Naive thymus-derived CD8-positive, alpha-beta T cell (primary cell): ENCODE data around the gene MAP4K5. TPM values are rescaled to one million over a fixed set of nuclear protein-coding genes. Genes with fewer than 3 reads are reported as not detected.
"Not testable (repeated sequence)": the region's sequence is repeated elsewhere in the genome, so short reads cannot be mapped to it uniquely, and the experiment has no call there.

Source experiments
- ATAC-seq, 2 donors: fragments of 150-1000 bp; cut with Tn5 transposase in 1 of 2; sonication (Bioruptor Pico), chemical (Tn5 transposase) in 1 of 2; 1 replicate in 1 of 2; 2 replicates in 1 of 2; pipeline ENCODE4 v1.10.0; 2021; ENCODE audit warnings: mild to moderate bottlenecking in 2 of 2, moderate library complexity in 2 of 2
- POLR2A ChIA-PET: fragments of 350-600 bp; sonication (Branson Sonifier 250); formaldehyde crosslinking; loops from one replicate; lab custom pipeline; 2021; ENCODE audit warnings: antibody characterized with exemption; lab: Charles Lee
- DNase-seq, 10 donors: peaks; one replicate each; pipeline versions ENCODE4 v3.0.0 to v3.0.0-alpha.2; 2020 to 2022
- H3K27ac Mint-ChIP-seq, 10 donors: one replicate each; pipeline ENCODE4 v1.8.0; 2020 to 2022; ENCODE audit warnings: mild to moderate bottlenecking in 10 of 10, mixed read lengths in 10 of 10, moderate library complexity in 4 of 10, inconsistent platforms in 1 of 10
- H3K27me3 Mint-ChIP-seq, 5 donors: one replicate each; pipeline ENCODE4 v1.8.0; 2021 to 2022; ENCODE audit warnings: mixed read lengths in 5 of 5
- H3K36me3 Mint-ChIP-seq, 3 donors: one replicate each; pipeline ENCODE4 v1.8.0; 2020 to 2022; ENCODE audit warnings: mixed read lengths in 3 of 3, mild to moderate bottlenecking in 2 of 3, inconsistent platforms in 1 of 3
- H3K4me1 Mint-ChIP-seq, 4 donors: one replicate each; pipeline ENCODE4 v1.8.0; 2021 to 2022; ENCODE audit warnings: mixed read lengths in 4 of 4
- H3K4me3 Mint-ChIP-seq, 10 donors: one replicate each; pipeline ENCODE4 v1.8.0; 2020 to 2022; ENCODE audit warnings: mild to moderate bottlenecking in 10 of 10, mixed read lengths in 10 of 10, moderate library complexity in 6 of 10, inconsistent platforms in 1 of 10
- H3K9me3 Mint-ChIP-seq, 9 donors: one replicate each; pipeline ENCODE4 v1.8.0; 2020 to 2022; ENCODE audit warnings: mixed read lengths in 9 of 9, mild to moderate bottlenecking in 3 of 9, inconsistent platforms in 1 of 9, moderate library complexity in 1 of 9
- polyA plus RNA-seq, 3 donors: library from polyadenylated mRNA; unstranded; fragments of 300-500 nt; fragmentation: Illumina TruSeq; gene quantifications; one replicate each; pipeline ENCODE4 v1.2.3, GENCODE V29; 2021
- total RNA-seq, 8 experiments: library from RNA in 2 of 8; stranded (reverse) in 2 of 8; gene quantifications; one replicate each; pipeline ENCODE4 v1.2.3 and lab custom pipeline; 2021 to 2026

MAP4K5 gene
- total and polyA plus RNA-seq, 5 experiments from 2014 or later: 12.1 to 55.5 (median 20.4) TPM

- POLR2A ChIA-PET: no interaction called here
- no peak for ATAC-seq
- Mint-ChIP-seq H3K4me1 (peaks cover 15 to 27% (median 20%) of the 10 kb centered on the region in 4 donors), H3K4me3 (no peak overlapping the region), H3K36me3 (peaks cover 3 to 9% (median 8%) of the 10 kb centered on the region in 3 donors), H3K9me3 (peaks cover 0 to 3% (median 0%) of the 10 kb centered on the region in 9 donors), H3K27me3 (no peaks in the 10 kb centered on the region), H3K27ac (no peak overlapping the region)
- DNase-seq: no peak
Observed at GRCh38 chr14:50512463-50512862, 19.9 kb downstream of the MAP4K5 start.

DNA sequence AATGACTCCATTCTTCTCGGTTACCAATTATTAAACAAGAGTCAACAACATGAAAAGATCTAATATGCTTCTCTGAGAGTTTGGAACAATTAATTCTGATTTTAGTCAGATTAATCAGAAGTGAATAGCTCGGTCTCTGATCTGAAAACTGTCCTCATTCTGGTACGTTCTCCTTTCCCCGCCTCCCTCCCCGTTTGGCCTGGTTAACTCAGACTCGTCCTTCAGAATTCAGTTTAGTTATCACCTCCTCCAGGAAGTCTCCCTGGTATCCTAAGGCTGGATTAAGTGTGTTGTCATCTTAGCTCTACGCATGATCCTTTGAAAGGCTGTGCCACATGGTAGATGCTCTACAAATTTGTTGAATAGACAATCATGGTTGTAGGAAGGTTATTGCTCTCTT lies 22.2 kb downstream of the MAP4K5 start:
- H3K27ac Mint-ChIP-seq: no peak overlapping the region
- peaks cover 3 to 9% (median 8%) of the 10 kb centered on the region in 3 donors for H3K36me3 Mint-ChIP-seq
- no peak for DNase-seq
- H3K4me1 Mint-ChIP-seq: peaks cover 20 to 36% (median 24%) of the 10 kb centered on the region in 4 donors
- no peak for ATAC-seq
- peaks cover 0 to 3% (median 0%) of the 10 kb centered on the region in 9 donors for H3K9me3 Mint-ChIP-seq
- no peaks in the 10 kb centered on the region for H3K27me3 Mint-ChIP-seq
- no peak overlapping the region for H3K4me3 Mint-ChIP-seq
- POLR2A ChIA-PET: no interaction called here

DNA sequence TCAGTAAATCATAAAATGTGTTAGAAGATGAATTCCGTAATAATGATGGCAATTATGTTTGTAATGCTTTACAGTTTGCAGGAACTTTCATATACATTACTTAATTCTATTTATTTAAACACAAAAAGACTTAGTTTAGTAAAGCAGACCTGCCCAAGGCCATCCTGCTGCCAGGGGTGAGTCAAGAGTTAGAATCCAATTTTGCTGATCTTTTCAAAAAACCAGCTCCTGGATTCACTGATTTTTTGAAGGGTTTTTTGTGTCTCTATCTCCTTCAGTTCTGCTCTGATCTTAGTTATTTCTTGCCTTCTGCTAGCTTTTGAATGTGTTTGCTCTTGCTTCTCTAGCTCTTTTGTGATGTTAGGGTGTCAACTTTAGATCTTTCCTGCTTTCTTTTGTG lies 25.3 kb downstream of the MAP4K5 start:
- peaks cover 5 to 28% (median 16%) of the 10 kb centered on the region in 3 donors for H3K36me3 Mint-ChIP-seq
- ATAC-seq, H3K4me3 Mint-ChIP-seq, H3K9me3 Mint-ChIP-seq, H3K27me3 Mint-ChIP-seq, DNase-seq, POLR2A ChIA-PET: not testable (repeated sequence)
- H3K4me1 Mint-ChIP-seq: peaks cover 17 to 31% (median 24%) of the 10 kb centered on the region in 4 donors
- peak overlapping the region in 6 of 10 donors; percentile 9 to 58 (median 32) for H3K27ac Mint-ChIP-seq

- POLR2A ChIA-PET: interaction anchor here (0.5 kb wide), 1 partner anchor 528 kb away, joined by 4 read pairs; no protein-coding TSS in a partner anchor
- ATAC-seq: no peak
- Mint-ChIP-seq H3K36me3 (peaks cover 5 to 54% (median 20%) of the 10 kb centered on the region in 3 donors), H3K27me3 (no peaks in the 10 kb centered on the region), H3K9me3 (no peaks in the 10 kb centered on the region), H3K27ac (no peak overlapping the region), H3K4me3 (no peak overlapping the region), H3K4me1 (peaks cover 2 to 11% (median 6%) of the 10 kb centered on the region in 4 donors)
- no peak for DNase-seq
Observed at GRCh38 chr14:50501642-50502041, 30.7 kb downstream of the MAP4K5 start.

DNA sequence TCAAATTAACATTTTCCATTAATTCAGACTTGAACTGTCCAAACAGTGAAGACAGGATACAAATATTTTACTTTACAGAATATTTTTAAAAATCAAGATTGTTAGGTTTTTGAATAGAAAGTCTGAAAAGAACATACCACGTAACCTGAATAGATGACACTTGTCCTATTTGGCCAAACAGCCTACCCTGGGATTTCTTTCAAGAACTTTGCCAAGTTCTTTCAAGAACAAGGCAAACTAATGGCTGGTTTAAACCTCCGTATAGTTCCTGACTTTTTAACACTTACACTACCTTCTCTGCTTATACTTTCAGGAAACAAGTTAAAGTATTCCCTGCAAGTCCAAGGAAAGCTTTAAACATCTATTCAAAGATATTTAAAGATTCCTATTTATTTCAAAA lies 35.0 kb downstream of the MAP4K5 start:
- DNase-seq (no peak), ATAC-seq (no peak)
- Mint-ChIP-seq H3K27me3 (no peaks in the 10 kb centered on the region), H3K4me1 (peaks cover 3 to 17% (median 14%) of the 10 kb centered on the region in 4 donors), H3K4me3 (no peak overlapping the region), H3K36me3 (peaks cover 0 to 48% (median 16%) of the 10 kb centered on the region in 3 donors), H3K27ac (no peak overlapping the region), H3K9me3 (no peaks in the 10 kb centered on the region)
- POLR2A ChIA-PET: no interaction called here

- Mint-ChIP-seq H3K27me3 (no peaks in the 10 kb centered on the region), H3K36me3 (peaks cover 0 to 27% (median 9%) of the 10 kb centered on the region in 3 donors), H3K4me1 (peaks cover 7 to 13% (median 9%) of the 10 kb centered on the region in 4 donors), H3K9me3 (no peaks in the 10 kb centered on the region), H3K4me3 (no peak overlapping the region), H3K27ac (peak overlapping the region in 4 of 10 donors; percentile 0 to 44 (median 30))
- ATAC-seq (no peak), DNase-seq (no peak)
- POLR2A ChIA-PET: no interaction called here
Observed at GRCh38 chr14:50489851-50490250, 42.5 kb downstream of the MAP4K5 start.

- H3K4me3 Mint-ChIP-seq: no peak overlapping the region
- ATAC-seq (no peak), DNase-seq (no peak)
- H3K27ac Mint-ChIP-seq: no peak overlapping the region
- no peaks in the 10 kb centered on the region for H3K27me3 Mint-ChIP-seq
- H3K36me3 Mint-ChIP-seq: peaks cover 0 to 27% (median 9%) of the 10 kb centered on the region in 3 donors
- peaks cover 7 to 13% (median 9%) of the 10 kb centered on the region in 4 donors for H3K4me1 Mint-ChIP-seq
- no peaks in the 10 kb centered on the region for H3K9me3 Mint-ChIP-seq
- POLR2A ChIA-PET: no interaction called here
Observed at GRCh38 chr14:50488521-50488920, 43.8 kb downstream of the MAP4K5 start.

GRCh38 chr14:50479041-50479440 lies 53.3 kb downstream of the MAP4K5 start:
- peak overlapping the region in 1 of 10 donors; percentile 30 for H3K27ac Mint-ChIP-seq
- ATAC-seq: no peak
- H3K4me1 Mint-ChIP-seq: peaks cover 0 to 2% (median 0%) of the 10 kb centered on the region in 4 donors
- no peak for DNase-seq
- H3K9me3 Mint-ChIP-seq: peaks cover 0 to 10% (median 5%) of the 10 kb centered on the region in 9 donors
- peaks cover 20 to 55% (median 40%) of the 10 kb centered on the region in 3 donors for H3K36me3 Mint-ChIP-seq
- no peaks in the 10 kb centered on the region for H3K27me3 Mint-ChIP-seq
- POLR2A ChIA-PET: no interaction called here
- H3K4me3 Mint-ChIP-seq: no peak overlapping the region

GRCh38 chr14:50477760-50478159 lies 54.6 kb downstream of the MAP4K5 start:
- H3K4me3 Mint-ChIP-seq: no peak overlapping the region
- peaks cover 0 to 2% (median 0%) of the 10 kb centered on the region in 4 donors for H3K4me1 Mint-ChIP-seq
- no peak overlapping the region for H3K27ac Mint-ChIP-seq
- POLR2A ChIA-PET: no interaction called here
- H3K27me3 Mint-ChIP-seq: no peaks in the 10 kb centered on the region
- H3K36me3 Mint-ChIP-seq: peaks cover 20 to 67% (median 53%) of the 10 kb centered on the region in 3 donors
- DNase-seq (no peak), ATAC-seq (no peak)
- peaks cover 0 to 19% (median 6%) of the 10 kb centered on the region in 9 donors for H3K9me3 Mint-ChIP-seq

DNA sequence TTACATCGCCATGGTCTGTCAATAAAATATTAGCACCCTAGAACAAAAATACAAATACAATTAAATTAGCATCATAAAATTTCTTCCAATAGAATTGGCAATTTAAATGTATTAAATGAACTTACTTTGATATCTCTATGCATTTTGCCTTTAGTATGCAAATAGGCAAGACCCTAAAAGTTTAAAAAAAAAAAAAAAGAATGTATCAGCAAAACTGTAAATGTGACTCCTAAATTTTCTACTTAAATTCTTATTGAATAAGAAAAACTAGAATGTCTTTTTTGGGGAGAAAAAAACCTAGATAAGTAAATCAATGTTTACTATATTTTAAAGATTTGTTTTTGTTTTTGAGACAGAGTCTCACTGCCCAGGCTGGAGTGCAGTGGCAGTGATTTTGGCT lies 56.2 kb downstream of the MAP4K5 start:
- peaks cover 35 to 71% (median 69%) of the 10 kb centered on the region in 3 donors for H3K36me3 Mint-ChIP-seq
- H3K27me3 Mint-ChIP-seq: no peaks in the 10 kb centered on the region
- POLR2A ChIA-PET: no interaction called here
- no peak overlapping the region for H3K4me3 Mint-ChIP-seq
- DNase-seq (no peak), ATAC-seq (no peak)
- no peak overlapping the region for H3K27ac Mint-ChIP-seq
- peaks cover 0 to 35% (median 18%) of the 10 kb centered on the region in 9 donors for H3K9me3 Mint-ChIP-seq
- H3K4me1 Mint-ChIP-seq: peaks cover 0 to 2% (median 0%) of the 10 kb centered on the region in 4 donors

DNA sequence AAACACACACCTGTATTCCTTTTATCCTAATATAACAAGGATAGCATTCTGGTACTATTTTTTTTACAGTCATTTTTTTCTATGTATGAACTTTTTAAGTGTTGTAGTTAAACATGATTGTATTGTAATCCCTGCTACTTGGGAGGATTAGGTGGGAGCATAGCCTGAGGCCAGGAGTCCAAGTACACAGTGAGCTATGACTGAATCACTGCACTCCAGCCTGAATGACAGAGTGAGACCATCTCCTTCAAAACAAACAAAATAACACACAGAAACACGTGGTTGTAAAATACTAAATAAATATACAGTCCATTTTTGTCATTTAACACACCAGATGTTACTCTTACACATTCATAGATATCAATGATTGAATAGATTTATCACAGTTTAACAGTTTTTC lies 56.9 kb downstream of the MAP4K5 start:
- Mint-ChIP-seq H3K36me3 (peaks cover 39 to 77% (median 75%) of the 10 kb centered on the region in 3 donors), H3K4me1 (peaks cover 0 to 2% (median 0%) of the 10 kb centered on the region in 4 donors), H3K27me3 (no peaks in the 10 kb centered on the region), H3K27ac (no peak overlapping the region), H3K9me3 (peaks cover 0 to 39% (median 24%) of the 10 kb centered on the region in 9 donors), H3K4me3 (no peak overlapping the region)
- DNase-seq (no peak), ATAC-seq (no peak)
- POLR2A ChIA-PET: no interaction called here

GRCh38 chr14:50471838-50472465 lies 60.4 kb downstream of the MAP4K5 start:
- POLR2A ChIA-PET: no interaction called here

DNA sequence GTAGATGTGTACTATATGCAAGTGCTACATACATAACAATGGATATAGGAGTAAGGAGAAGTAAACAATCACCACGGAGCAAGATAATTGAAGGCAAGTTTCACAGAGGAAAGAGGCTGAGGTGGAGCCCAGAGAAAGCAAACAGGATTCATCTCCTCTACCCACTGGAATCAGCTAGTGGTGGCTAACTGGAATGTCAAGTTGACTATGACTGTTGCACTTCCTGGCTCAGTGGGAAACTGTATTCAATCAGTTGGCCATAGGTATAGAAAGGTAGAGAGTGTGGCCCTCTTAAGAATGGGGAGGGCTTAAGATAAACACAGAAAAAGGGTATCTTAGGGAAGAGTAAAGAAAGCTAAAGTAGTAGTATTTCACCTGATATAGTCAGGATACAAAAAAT lies 62.4 kb downstream of the MAP4K5 start:
- no peak for ATAC-seq
- Mint-ChIP-seq H3K9me3 (peaks cover 0 to 39% (median 27%) of the 10 kb centered on the region in 9 donors), H3K4me1 (peaks cover 0 to 7% (median 4%) of the 10 kb centered on the region in 4 donors), H3K27me3 (no peaks in the 10 kb centered on the region), H3K27ac (no peak overlapping the region), H3K4me3 (no peak overlapping the region), H3K36me3 (peaks cover 35 to 86% (median 78%) of the 10 kb centered on the region in 3 donors)
- no peak for DNase-seq
- POLR2A ChIA-PET: no interaction called here

More at GRCh38 chr14:50471838-50472465, 60.4 kb downstream of the MAP4K5 start:
- Mint-ChIP-seq H3K36me3 (peaks cover 39 to 82% (median 77%) of the 10 kb centered on the region in 3 donors), H3K27me3 (no peaks in the 10 kb centered on the region), H3K4me3 (no peak overlapping the region), H3K4me1 (peaks cover 0 to 7% (median 4%) of the 10 kb centered on the region in 4 donors), H3K9me3 (peaks cover 0 to 39% (median 30%) of the 10 kb centered on the region in 9 donors), H3K27ac (no peak overlapping the region)
- ATAC-seq (no peak), DNase-seq (no peak)
